ENCODE data around the gene MEGF11.

Gene MEGF11

DNA sequence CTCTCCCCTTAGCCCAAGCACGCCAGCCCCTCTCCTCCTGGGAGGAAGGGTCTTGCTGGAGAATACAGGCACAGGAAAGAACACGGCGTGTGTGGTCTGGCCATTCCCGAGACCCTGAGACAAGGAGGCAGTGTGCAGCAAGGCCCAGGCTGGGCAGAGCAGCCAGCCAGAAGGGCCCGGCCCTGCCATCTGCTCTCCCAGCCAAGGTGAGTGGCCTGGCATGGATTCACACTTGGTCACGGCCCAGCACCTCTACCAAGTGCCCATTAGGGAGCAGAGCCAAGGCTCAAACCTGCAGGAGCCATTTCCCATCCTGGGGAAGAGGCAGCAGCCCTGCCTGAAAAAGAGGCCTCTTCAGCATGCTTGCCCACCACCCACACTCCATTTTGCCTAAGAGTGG lies 28.6 kb downstream of the MEGF11 start:
- no peaks in the 10 kb centered on the region for H3K9me3 Mint-ChIP-seq
- peaks cover 13% of the 10 kb centered on the region for H3K27me3 Mint-ChIP-seq
- no peak for ATAC-seq (ENCODE audit: low read depth)
- no peak for DNase-seq (ENCODE audit: low spot score in 2 of 2)
- H3K27ac Mint-ChIP-seq = no peak overlapping the region
- no peaks in the 10 kb centered on the region for H3K4me1 Mint-ChIP-seq
- H3K4me3 Mint-ChIP-seq = no peak overlapping the region
- no peaks in the 10 kb centered on the region for H3K36me3 Mint-ChIP-seq

GRCh38 chr15:66222273-66223198 lies 31.0 kb downstream of the MEGF11 start:
- no peak for DNase-seq (ENCODE audit: low spot score in 2 of 2)
- Mint-ChIP-seq H3K27ac (no peak overlapping the region), H3K27me3 (peaks cover 13% of the 10 kb centered on the region), H3K4me1 (no peaks in the 10 kb centered on the region), H3K36me3 (no peaks in the 10 kb centered on the region), H3K4me3 (no peak overlapping the region), H3K9me3 (no peaks in the 10 kb centered on the region)
- no peak for ATAC-seq (ENCODE audit: low read depth)

DNA sequence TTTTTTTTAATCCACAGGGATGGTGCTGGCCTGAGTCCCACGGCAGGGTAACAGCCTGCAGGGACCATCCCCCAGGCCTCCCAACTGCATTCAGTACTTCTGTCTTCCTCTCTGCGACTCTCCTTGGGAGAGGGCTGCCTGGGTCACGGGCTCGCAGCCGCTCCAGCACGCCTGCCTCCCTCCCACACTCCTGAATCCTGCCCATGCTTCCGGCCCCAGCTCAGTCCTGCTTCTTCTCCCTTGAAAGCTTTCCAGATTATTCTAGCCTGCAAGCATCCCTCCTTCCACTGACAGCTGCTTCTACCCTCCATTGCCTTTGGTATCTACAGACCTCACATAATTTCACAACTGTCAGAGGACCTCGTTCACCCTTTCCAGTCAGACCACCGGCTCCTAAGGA lies 32.4 kb downstream of the MEGF11 start:
- Mint-ChIP-seq H3K9me3 (no peaks in the 10 kb centered on the region), H3K27me3 (peaks cover 13% of the 10 kb centered on the region), H3K4me3 (no peak overlapping the region), H3K4me1 (no peaks in the 10 kb centered on the region), H3K27ac (no peak overlapping the region), H3K36me3 (no peaks in the 10 kb centered on the region)
- DNase-seq (ENCODE audit: low spot score in 2 of 2) (no peak), ATAC-seq (ENCODE audit: low read depth) (no peak)

DNA sequence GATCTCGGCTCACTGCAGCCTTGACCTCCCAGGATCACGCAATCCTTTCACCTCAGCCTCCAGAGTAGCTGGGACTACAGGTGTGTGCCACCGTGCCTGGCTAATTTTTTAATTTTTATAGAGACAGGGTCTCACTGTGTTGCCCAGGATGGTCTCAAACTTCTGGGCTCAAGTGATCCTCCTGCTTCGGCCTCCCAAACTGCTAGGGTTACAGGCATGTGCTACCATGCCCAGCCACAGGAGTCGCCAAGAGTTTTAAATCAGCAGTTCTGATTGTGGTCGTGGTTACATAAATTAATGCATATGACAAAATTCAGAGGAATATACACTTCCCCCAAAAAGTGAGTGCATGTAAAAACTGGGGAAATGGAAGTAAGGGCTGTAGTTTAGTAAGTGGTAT lies 32.9 kb downstream of the MEGF11 start:
- Mint-ChIP-seq H3K9me3 (no peaks in the 10 kb centered on the region), H3K4me3 (no peak overlapping the region), H3K27ac (no peak overlapping the region), H3K4me1 (no peaks in the 10 kb centered on the region), H3K36me3 (no peaks in the 10 kb centered on the region), H3K27me3 (peaks cover 10% of the 10 kb centered on the region)
- ATAC-seq (ENCODE audit: low read depth) = no peak
- no peak for DNase-seq (ENCODE audit: low spot score in 2 of 2)

- ATAC-seq (ENCODE audit: low read depth) (no peak), DNase-seq (ENCODE audit: low spot score in 2 of 2) (no peak)
- Mint-ChIP-seq H3K4me1 (no peaks in the 10 kb centered on the region), H3K4me3 (no peak overlapping the region), H3K9me3 (no peaks in the 10 kb centered on the region), H3K27me3 (peaks cover 8% of the 10 kb centered on the region), H3K27ac (no peak overlapping the region), H3K36me3 (no peaks in the 10 kb centered on the region)
These were observed 34.2 kb downstream of the MEGF11 start for GRCh38 chr15:66219339-66219738.

GRCh38 chr15:66216806-66217205 lies 36.7 kb downstream of the MEGF11 start:
- Mint-ChIP-seq H3K27me3 (peaks cover 6% of the 10 kb centered on the region), H3K4me3 (no peak overlapping the region), H3K9me3 (no peaks in the 10 kb centered on the region), H3K4me1 (no peaks in the 10 kb centered on the region), H3K27ac (no peak overlapping the region), H3K36me3 (no peaks in the 10 kb centered on the region)
- DNase-seq (ENCODE audit: low spot score in 2 of 2) (no peak), ATAC-seq (ENCODE audit: low read depth) (no peak)

GRCh38 chr15:66215811-66216210 lies 37.7 kb downstream of the MEGF11 start:
- no peaks in the 10 kb centered on the region for H3K36me3 Mint-ChIP-seq
- H3K27ac Mint-ChIP-seq = no peak overlapping the region
- no peaks in the 10 kb centered on the region for H3K4me1 Mint-ChIP-seq
- ATAC-seq (ENCODE audit: low read depth) = no peak
- no peak overlapping the region for H3K4me3 Mint-ChIP-seq
- no peak for DNase-seq (ENCODE audit: low spot score in 2 of 2)
- no peaks in the 10 kb centered on the region for H3K9me3 Mint-ChIP-seq
- H3K27me3 Mint-ChIP-seq = peaks cover 3% of the 10 kb centered on the region

DNA sequence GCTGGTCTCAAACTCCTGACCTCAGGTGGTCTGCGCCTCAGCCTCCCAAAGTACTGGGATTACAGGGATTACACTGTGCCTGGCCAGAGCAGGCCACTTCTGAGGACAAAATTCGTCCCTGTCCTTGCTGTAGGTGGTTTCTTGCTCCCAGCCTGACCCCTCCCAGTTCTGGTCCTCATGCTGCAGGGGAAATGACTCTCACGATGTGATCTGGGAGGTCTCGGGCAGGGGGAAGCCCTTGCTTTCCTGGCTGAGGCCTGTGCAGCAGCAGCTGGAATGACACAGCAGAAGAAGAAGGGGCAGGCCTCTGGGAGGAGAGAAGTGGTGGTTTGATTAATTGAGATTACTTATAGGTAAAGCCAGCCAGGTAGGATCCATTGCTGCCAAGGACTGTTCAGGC lies 39.3 kb downstream of the MEGF11 start:
- Mint-ChIP-seq H3K27me3 (peaks cover 1% of the 10 kb centered on the region), H3K27ac (no peak overlapping the region), H3K36me3 (no peaks in the 10 kb centered on the region), H3K9me3 (no peaks in the 10 kb centered on the region), H3K4me1 (no peaks in the 10 kb centered on the region), H3K4me3 (no peak overlapping the region)
- DNase-seq (ENCODE audit: low spot score in 2 of 2) (no peak), ATAC-seq (ENCODE audit: low read depth) (no peak)

DNA sequence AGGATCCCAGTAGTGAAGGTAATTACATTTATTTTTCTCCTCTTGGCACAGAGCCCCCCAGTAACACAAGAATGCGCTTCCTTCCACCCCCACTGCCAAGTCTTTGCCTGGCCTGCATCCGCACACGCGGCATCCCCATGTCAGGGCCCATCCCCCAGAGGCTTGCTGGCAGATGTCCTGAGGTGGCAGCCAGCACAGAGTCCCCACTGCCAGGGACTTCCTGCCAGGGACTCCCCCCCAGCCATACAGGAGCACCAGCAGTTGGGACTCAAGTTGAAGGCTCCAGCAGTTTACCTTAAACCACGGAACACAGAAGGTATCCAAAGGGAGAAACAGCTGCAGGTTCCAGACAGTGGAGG lies 41.0 kb downstream of the MEGF11 start:
- no peak for ATAC-seq (ENCODE audit: low read depth)
- Mint-ChIP-seq H3K4me3 (no peak overlapping the region), H3K9me3 (no peaks in the 10 kb centered on the region), H3K4me1 (no peaks in the 10 kb centered on the region), H3K36me3 (no peaks in the 10 kb centered on the region), H3K27me3 (peaks cover 1% of the 10 kb centered on the region), H3K27ac (no peak overlapping the region)
- no peak for DNase-seq (ENCODE audit: low spot score in 2 of 2)

GRCh38 chr15:66211670-66212562 lies 41.6 kb downstream of the MEGF11 start:
- no peak overlapping the region for H3K4me3 Mint-ChIP-seq
- H3K27ac Mint-ChIP-seq = no peak overlapping the region
- DNase-seq (ENCODE audit: low spot score in 2 of 2) = no peak
- H3K27me3 Mint-ChIP-seq = peaks cover 3% of the 10 kb centered on the region
- H3K9me3 Mint-ChIP-seq = peaks cover 2% of the 10 kb centered on the region
- no peaks in the 10 kb centered on the region for H3K4me1 Mint-ChIP-seq
- no peak for ATAC-seq (ENCODE audit: low read depth)
- H3K36me3 Mint-ChIP-seq = no peaks in the 10 kb centered on the region

GRCh38 chr15:66210684-66211083 lies 42.9 kb downstream of the MEGF11 start:
- peaks cover 9% of the 10 kb centered on the region for H3K9me3 Mint-ChIP-seq
- ATAC-seq (ENCODE audit: low read depth) = no peak

GRCh38 chr15:66198757-66199156 lies 54.8 kb downstream of the MEGF11 start:
- Mint-ChIP-seq H3K27ac (no peak overlapping the region), H3K4me1 (no peaks in the 10 kb centered on the region), H3K9me3 (no peaks in the 10 kb centered on the region), H3K36me3 (no peaks in the 10 kb centered on the region), H3K4me3 (no peak overlapping the region), H3K27me3 (peaks cover 12% of the 10 kb centered on the region)
- DNase-seq (ENCODE audit: low spot score in 2 of 2) (no peak), ATAC-seq (ENCODE audit: low read depth) (no peak)

More at GRCh38 chr15:66210684-66211083, 42.9 kb downstream of the MEGF11 start:
- no peak for DNase-seq (ENCODE audit: low spot score in 2 of 2)
- Mint-ChIP-seq H3K36me3 (no peaks in the 10 kb centered on the region), H3K27ac (no peak overlapping the region), H3K4me3 (no peak overlapping the region), H3K4me1 (no peaks in the 10 kb centered on the region), H3K27me3 (peaks cover 10% of the 10 kb centered on the region)

DNA sequence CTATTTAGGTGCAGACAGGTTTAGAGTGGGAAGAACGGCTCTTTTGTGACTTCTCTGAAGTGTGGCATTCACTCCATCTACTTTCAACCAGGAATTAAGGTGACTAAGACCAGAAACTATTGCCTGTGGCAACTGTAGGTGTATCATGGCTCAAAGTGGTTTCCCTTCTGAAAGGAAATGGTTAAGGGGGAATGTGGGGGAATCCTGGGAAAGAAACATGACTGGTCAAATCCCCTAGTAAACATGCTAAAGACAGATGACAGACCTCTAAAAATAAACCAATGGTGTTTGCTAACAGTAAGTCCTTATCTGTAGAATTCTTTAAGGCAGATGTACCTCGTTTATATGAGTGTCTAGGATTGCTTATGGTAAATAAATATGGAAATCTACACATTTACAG lies 56.9 kb downstream of the MEGF11 start:
- Mint-ChIP-seq H3K27me3 (peaks cover 11% of the 10 kb centered on the region), H3K4me1 (no peaks in the 10 kb centered on the region), H3K27ac (no peak overlapping the region), H3K4me3 (no peak overlapping the region), H3K9me3 (no peaks in the 10 kb centered on the region), H3K36me3 (no peaks in the 10 kb centered on the region)
- DNase-seq (ENCODE audit: low spot score in 2 of 2) (no peak), ATAC-seq (ENCODE audit: low read depth) (no peak)

- Mint-ChIP-seq H3K4me3 (no peak overlapping the region), H3K9me3 (no peaks in the 10 kb centered on the region), H3K27ac (no peak overlapping the region), H3K27me3 (peaks cover 9% of the 10 kb centered on the region), H3K4me1 (peaks cover 3% of the 10 kb centered on the region), H3K36me3 (no peaks in the 10 kb centered on the region)
- no peak for ATAC-seq (ENCODE audit: low read depth)
- DNase-seq (ENCODE audit: low spot score in 2 of 2) = no peak
These were observed 57.8 kb downstream of the MEGF11 start for GRCh38 chr15:66195621-66196230.
